Measurements from ENCODE around the gene HEXB. TPM values are rescaled to one million over a fixed set of nuclear protein-coding genes. Genes with fewer than 3 reads are reported as not detected.

Gene HEXB
- total and polyA plus RNA-seq, 9 of the 15 experiments (the other 6 are each of a cell fraction or from before 2014, with no cell fraction given), result 22.9 to 158 (median 108) TPM

DNA sequence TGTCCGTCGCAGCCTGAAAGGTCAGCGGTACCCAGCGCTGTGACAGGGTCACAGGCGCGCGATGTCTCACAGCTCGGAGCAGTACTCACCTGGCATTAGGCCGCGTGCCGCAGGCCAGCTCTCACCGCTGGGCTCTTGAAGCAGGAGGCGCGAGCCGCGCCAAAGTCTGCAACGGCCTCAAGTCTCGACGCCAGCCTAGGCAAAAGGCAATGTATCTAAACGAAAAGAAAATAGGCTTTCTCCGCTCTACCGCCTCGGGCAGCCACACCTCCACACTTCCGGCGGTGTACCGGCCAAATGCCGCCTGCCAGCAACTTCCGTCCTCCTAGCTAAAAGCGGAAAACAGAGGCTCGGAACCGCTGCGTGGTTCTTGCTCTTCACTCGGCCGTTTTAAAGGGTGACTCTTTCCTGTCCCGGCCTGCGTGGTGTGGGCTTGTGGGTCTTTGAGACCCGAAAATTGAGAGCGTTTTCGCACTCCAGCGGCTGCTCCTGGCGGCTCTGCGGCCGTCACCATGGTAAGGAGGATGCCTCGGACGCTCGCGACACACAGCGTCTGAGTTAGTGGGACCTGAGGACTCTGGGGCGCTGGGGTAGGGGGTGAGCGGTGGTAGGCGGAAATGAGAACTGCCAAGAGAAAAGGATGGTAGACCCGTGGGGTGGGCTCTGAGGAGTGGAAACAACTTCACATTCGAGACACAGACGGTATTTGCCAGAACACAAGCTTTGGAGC lies 82.0 kb downstream of the HEXB start, which contains the start of the genes GFM2 and NSA2 (continued):
- no peak for TF ChIP-seq HMGN3 (IDR thresholded peaks at IDR 0.05; ENCODE audit: borderline replicate concordance, extremely low read depth, insufficient read length, low read depth, low read length)
- TF ChIP-seq SRSF3 (IDR thresholded peaks at IDR 0.05; ENCODE audit: insufficient read depth, low read length), result no peak
- no peak for TF ChIP-seq PTTG1 (tag; IDR thresholded peaks at IDR 0.05; ENCODE audit: low read depth)
- TF ChIP-seq CBFB (CRISPR knock-in tag; IDR thresholded peaks at IDR 0.05), result 0 out of 2 replicates have a peak, but pooled peaks have one; percentile 58
- no peak for TF ChIP-seq SMARCE1 (IDR thresholded peaks at IDR 0.05)
- TF ChIP-seq ILF3 (IDR thresholded peaks at IDR 0.05; ENCODE audit: borderline replicate concordance), result no peak
- TF ChIP-seq SMC3 (conservative IDR thresholded peaks at IDR 0.05; ENCODE audit: insufficient read depth, low read depth, low read length), result no peak
- no peak for TF ChIP-seq PYGO2 (tag; IDR thresholded peaks at IDR 0.05)
- 0 out of 4 replicates have a peak, but pooled peaks of 1 of the 2 experiments have one; percentile 12 for TF ChIP-seq NRF1 (conservative IDR thresholded peaks at IDR 0.05 in 1 of 2, IDR thresholded peaks at IDR 0.05 in 1 of 2)
- TF ChIP-seq, protein P1, sequence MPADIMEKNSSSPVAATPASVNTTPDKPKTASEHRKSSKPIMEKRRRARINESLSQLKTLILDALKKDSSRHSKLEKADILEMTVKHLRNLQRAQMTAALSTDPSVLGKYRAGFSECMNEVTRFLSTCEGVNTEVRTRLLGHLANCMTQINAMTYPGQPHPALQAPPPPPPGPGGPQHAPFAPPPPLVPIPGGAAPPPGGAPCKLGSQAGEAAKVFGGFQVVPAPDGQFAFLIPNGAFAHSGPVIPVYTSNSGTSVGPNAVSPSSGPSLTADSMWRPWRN (IDR thresholded peaks at IDR 0.05; ENCODE audit: low read depth), result no peak
- TF ChIP-seq ZNF282 (CRISPR knock-in tag; IDR thresholded peaks at IDR 0.05), result no peak
- no peak for TF ChIP-seq MEF2D (tag; conservative IDR thresholded peaks at IDR 0.05; ENCODE audit: low read depth)
- TF ChIP-seq, protein P2, sequence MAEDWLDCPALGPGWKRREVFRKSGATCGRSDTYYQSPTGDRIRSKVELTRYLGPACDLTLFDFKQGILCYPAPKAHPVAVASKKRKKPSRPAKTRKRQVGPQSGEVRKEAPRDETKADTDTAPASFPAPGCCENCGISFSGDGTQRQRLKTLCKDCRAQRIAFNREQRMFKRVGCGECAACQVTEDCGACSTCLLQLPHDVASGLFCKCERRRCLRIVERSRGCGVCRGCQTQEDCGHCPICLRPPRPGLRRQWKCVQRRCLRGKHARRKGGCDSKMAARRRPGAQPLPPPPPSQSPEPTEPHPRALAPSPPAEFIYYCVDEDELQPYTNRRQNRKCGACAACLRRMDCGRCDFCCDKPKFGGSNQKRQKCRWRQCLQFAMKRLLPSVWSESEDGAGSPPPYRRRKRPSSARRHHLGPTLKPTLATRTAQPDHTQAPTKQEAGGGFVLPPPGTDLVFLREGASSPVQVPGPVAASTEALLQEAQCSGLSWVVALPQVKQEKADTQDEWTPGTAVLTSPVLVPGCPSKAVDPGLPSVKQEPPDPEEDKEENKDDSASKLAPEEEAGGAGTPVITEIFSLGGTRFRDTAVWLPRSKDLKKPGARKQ (CRISPR knock-in tag; IDR thresholded peaks at IDR 0.05), result no peak
- TF ChIP-seq ZNF699 (CRISPR knock-in tag; IDR thresholded peaks at IDR 0.05; ENCODE audit: insufficient replicate concordance), result no peak
- TF ChIP-seq, protein P3, sequence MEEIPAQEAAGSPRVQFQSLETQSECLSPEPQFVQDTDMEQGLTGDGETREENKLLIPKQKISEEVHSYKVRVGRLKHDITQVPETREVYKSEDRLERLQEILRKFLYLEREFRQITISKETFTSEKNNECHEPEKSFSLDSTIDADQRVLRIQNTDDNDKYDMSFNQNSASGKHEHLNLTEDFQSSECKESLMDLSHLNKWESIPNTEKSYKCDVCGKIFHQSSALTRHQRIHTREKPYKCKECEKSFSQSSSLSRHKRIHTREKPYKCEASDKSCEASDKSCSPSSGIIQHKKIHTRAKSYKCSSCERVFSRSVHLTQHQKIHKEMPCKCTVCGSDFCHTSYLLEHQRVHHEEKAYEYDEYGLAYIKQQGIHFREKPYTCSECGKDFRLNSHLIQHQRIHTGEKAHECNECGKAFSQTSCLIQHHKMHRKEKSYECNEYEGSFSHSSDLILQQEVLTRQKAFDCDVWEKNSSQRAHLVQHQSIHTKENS (CRISPR knock-in tag; IDR thresholded peaks at IDR 0.05), result no peak
- no peak for TF ChIP-seq RBM17 (IDR thresholded peaks at IDR 0.05; ENCODE audit: borderline replicate concordance, low read depth, low read length)
- TF ChIP-seq GABPB1 (CRISPR knock-in tag; IDR thresholded peaks at IDR 0.05), result peak; percentile 100
- TF ChIP-seq, protein P4, sequence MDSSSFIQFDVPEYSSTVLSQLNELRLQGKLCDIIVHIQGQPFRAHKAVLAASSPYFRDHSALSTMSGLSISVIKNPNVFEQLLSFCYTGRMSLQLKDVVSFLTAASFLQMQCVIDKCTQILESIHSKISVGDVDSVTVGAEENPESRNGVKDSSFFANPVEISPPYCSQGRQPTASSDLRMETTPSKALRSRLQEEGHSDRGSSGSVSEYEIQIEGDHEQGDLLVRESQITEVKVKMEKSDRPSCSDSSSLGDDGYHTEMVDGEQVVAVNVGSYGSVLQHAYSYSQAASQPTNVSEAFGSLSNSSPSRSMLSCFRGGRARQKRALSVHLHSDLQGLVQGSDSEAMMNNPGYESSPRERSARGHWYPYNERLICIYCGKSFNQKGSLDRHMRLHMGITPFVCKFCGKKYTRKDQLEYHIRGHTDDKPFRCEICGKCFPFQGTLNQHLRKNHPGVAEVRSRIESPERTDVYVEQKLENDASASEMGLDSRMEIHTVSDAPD (CRISPR knock-in tag; IDR thresholded peaks at IDR 0.05), result no peak
- TF ChIP-seq, protein P5, sequence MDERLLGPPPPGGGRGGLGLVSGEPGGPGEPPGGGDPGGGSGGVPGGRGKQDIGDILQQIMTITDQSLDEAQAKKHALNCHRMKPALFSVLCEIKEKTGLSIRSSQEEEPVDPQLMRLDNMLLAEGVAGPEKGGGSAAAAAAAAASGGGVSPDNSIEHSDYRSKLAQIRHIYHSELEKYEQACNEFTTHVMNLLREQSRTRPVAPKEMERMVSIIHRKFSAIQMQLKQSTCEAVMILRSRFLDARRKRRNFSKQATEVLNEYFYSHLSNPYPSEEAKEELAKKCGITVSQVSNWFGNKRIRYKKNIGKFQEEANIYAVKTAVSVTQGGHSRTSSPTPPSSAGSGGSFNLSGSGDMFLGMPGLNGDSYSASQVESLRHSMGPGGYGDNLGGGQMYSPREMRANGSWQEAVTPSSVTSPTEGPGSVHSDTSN (CRISPR knock-in tag; IDR thresholded peaks at IDR 0.05; ENCODE audit: low read depth), result no peak
- TF ChIP-seq, protein P5 (tag; conservative IDR thresholded peaks at IDR 0.05; ENCODE audit: low read depth), result no peak
